GM12878 (cell line): ENCODE measurements around the gene GSTA4. TPM values are rescaled to one million over a fixed set of nuclear protein-coding genes. Genes with fewer than 3 reads are reported as not detected.

Experiments
- BACH1 ChIP-seq: fragments of 450-650 bp; IDR thresholded peaks from 2 replicates; pipeline ENCODE4 v1.6.1; 2017; ENCODE audit warnings: mild to moderate bottlenecking, borderline replicate concordance
- BCL11A ChIP-seq: IDR thresholded peaks from 2 replicates; pipeline ENCODE4 v1.6.1; 2011; ENCODE audit warnings: low read depth, low read length
- BMI1 ChIP-seq: fragments of 450-650 bp; IDR thresholded peaks from 2 replicates; pipeline ENCODE4 v1.6.1; 2016; ENCODE audit warnings: mild to moderate bottlenecking, moderate library complexity, borderline replicate concordance
- CBX3 ChIP-seq: fragments of 200-600 bp; sonication (generic); IDR thresholded peaks from 2 replicates; pipeline ENCODE4 v1.6.1; 2016; ENCODE audit warnings: low read depth, borderline replicate concordance
- CREB1 ChIP-seq: IDR thresholded peaks from 2 replicates; pipeline ENCODE4 v1.6.1; 2012; ENCODE audit warnings: low read depth, mild to moderate bottlenecking, inconsistent platforms
- FOXM1 ChIP-seq: IDR thresholded peaks from 2 replicates; pipeline ENCODE4 v1.6.1; 2012; ENCODE audit warnings: low read depth, mild to moderate bottlenecking, inconsistent platforms, low read length, moderate library complexity
- GATAD2B ChIP-seq: fragments of 450-650 bp; conservative IDR thresholded peaks from 2 replicates; pipeline ENCODE4 v1.6.1; 2017; ENCODE audit warnings: low read depth, mild to moderate bottlenecking, moderate library complexity
- HDGF ChIP-seq: fragments of 450-650 bp; IDR thresholded peaks from 2 replicates; pipeline ENCODE4 v1.6.1; 2016; ENCODE audit warnings: antibody characterized with exemption
- JUND ChIP-seq: IDR thresholded peaks from 2 replicates; pipeline ENCODE4 v1.6.1; 2012; ENCODE audit warnings: low read depth, mild to moderate bottlenecking, low read length, improper control_type of control experiment, moderate library complexity
- NFXL1 ChIP-seq: fragments of 450-650 bp; IDR thresholded peaks from 2 replicates; pipeline ENCODE4 v1.6.1; 2017; ENCODE audit warnings: antibody characterized with exemption, mild to moderate bottlenecking, borderline replicate concordance
- NKRF ChIP-seq: fragments of 450-650 bp; conservative IDR thresholded peaks from 2 replicates; pipeline ENCODE4 v1.6.1; 2017; ENCODE audit warnings: mild to moderate bottlenecking, moderate library complexity
- PAX5 ChIP-seq: IDR thresholded peaks from 2 replicates; pipeline ENCODE4 v1.6.1; 2011; ENCODE audit warnings: low read depth, low read length, borderline replicate concordance
- PBX3 ChIP-seq: IDR thresholded peaks from 2 replicates; pipeline ENCODE4 v1.6.1; 2011; ENCODE audit warnings: mild to moderate bottlenecking, low read depth, low read length, moderate library complexity; ENCODE audit not compliant: insufficient replicate concordance
- POLR2AphosphoS2 ChIP-seq: IDR thresholded peaks from 2 replicates; pipeline ENCODE4 v1.6.1; 2011; ENCODE audit warnings: low read depth, mild to moderate bottlenecking, low read length, improper control_type of control experiment, moderate library complexity
- RUNX3 ChIP-seq: IDR thresholded peaks from 2 replicates; pipeline ENCODE4 v1.6.1; 2012; ENCODE audit warnings: low read length, inconsistent platforms
- SRF ChIP-seq, 2 experiments: IDR thresholded peaks; 2 replicates each; pipeline ENCODE4 v1.6.1; 2011; ENCODE audit warnings: low read depth in 2 of 2, low read length in 2 of 2, mild to moderate bottlenecking in 1 of 2, moderate library complexity in 1 of 2
- TBL1XR1 ChIP-seq: IDR thresholded peaks from 2 replicates; pipeline ENCODE4 v1.6.1; 2012; ENCODE audit warnings: low read depth, low read length, improper control_type of control experiment
- USF2 ChIP-seq: IDR thresholded peaks from 2 replicates; pipeline ENCODE4 v1.6.1; 2011; ENCODE audit warnings: low read depth, low read length, improper control_type of control experiment, borderline replicate concordance
- polyA plus RNA-seq, 11 experiments: library from polyadenylated mRNA; depleted of rRNA in 4 of 11; unstranded in 6 of 11; stranded (reverse) in 5 of 11; fragments of >200 nt; fragmentation: Nextera tagmentation in 4 of 11; fragmentation: Illumina TruSeq in 1 of 11; extraction: Ambion mirVana in 4 of 11; extraction: Trizol in 1 of 11; gene quantifications; 1 replicate in 1 of 11; 2 replicates in 10 of 11; pipeline versions ENCODE4 v1.2.1 to v1.2.3, GENCODE V29; 2011 to 2016; ENCODE audit warnings: inconsistent platforms in 2 of 11, missing spikeins in 2 of 11, low read depth in 1 of 11
- total RNA-seq, 4 experiments: library from RNA; depleted of rRNA in 3 of 4; stranded (reverse); fragments of >200 nt in 3 of 4; fragmentation: Illumina TruSeq in 1 of 4; extraction: Trizol in 1 of 4; gene quantifications; 2 replicates each; pipeline versions ENCODE4 v1.2.1 to v1.2.3, GENCODE V29; 2013 to 2021

Gene GSTA4
- total and polyA plus RNA-seq, 10 of the 15 experiments (the other 5 are each of a cell fraction or from before 2014, with no cell fraction given): 1.9 to 9.7 (median 4.4) TPM

- no peak for TF ChIP-seq PBX3
- no peak for TF ChIP-seq POLR2AphosphoS2
- no peak for TF ChIP-seq CREB1
- no peak for TF ChIP-seq HDGF
- TF ChIP-seq BCL11A: no peak
- TF ChIP-seq USF2: no peak
- peak; percentile 43; the same call in 1 of the 2 replicates for TF ChIP-seq RUNX3
- no peak for TF ChIP-seq SRF (IDR thresholded peaks at IDR 0.05; ENCODE audit: low read depth in 2 of 2, low read length in 2 of 2)
- no peak for TF ChIP-seq GATAD2B
- no peak for TF ChIP-seq JUND
- TF ChIP-seq BMI1: no peak
- TF ChIP-seq NFXL1: no peak
- TF ChIP-seq NKRF: no peak
- no peak for TF ChIP-seq PAX5
- TF ChIP-seq TBL1XR1: no peak
- TF ChIP-seq FOXM1: no peak; the same call in 1 of the 2 replicates
- no peak for TF ChIP-seq BACH1
- no peak for TF ChIP-seq CBX3
Observed at GRCh38 chr6:52995913-52996645, 995 bp upstream of the GSTA4 start (continued).
